AG04449 (cell line): Measurements from ENCODE around the gene SFXN1.

Experiments
- CTCF ChIA-PET: fragments of 350-600 bp; formaldehyde crosslinking; extraction: SDS; loops from one replicate; lab custom pipeline; 2021; ENCODE audit warnings: antibody characterized with exemption; lab: Yijun Ruan, JAX
- POLR2A ChIA-PET: fragments of 400-600, 350-600 bp; formaldehyde crosslinking; extraction: SDS; loops from one replicate; lab custom pipeline; 2020; ENCODE audit warnings: antibody characterized with exemption, inconsistent platforms; lab: Yijun Ruan, JAX
- DNase-seq: peaks from one replicate; pipeline ENCODE4 v3.0.0-alpha.2; 2010; ENCODE audit warnings: low read depth, low spot score
- H3K4me3 ChIP-seq: 2 replicates; pipeline ENCODE4 v1.5.1; 2011; ENCODE audit warnings: low read depth, mild to moderate bottlenecking, control low read depth, low read length
- CTCF ChIP-seq: IDR thresholded peaks from one replicate; pipeline ENCODE4 v1.5.1; 2011; ENCODE audit warnings: mild to moderate bottlenecking, moderate library complexity, low read length, control low read depth, inconsistent platforms; ENCODE audit not compliant: insufficient read depth; ENCODE audit errors: missing control alignments

Gene SFXN1

DNA sequence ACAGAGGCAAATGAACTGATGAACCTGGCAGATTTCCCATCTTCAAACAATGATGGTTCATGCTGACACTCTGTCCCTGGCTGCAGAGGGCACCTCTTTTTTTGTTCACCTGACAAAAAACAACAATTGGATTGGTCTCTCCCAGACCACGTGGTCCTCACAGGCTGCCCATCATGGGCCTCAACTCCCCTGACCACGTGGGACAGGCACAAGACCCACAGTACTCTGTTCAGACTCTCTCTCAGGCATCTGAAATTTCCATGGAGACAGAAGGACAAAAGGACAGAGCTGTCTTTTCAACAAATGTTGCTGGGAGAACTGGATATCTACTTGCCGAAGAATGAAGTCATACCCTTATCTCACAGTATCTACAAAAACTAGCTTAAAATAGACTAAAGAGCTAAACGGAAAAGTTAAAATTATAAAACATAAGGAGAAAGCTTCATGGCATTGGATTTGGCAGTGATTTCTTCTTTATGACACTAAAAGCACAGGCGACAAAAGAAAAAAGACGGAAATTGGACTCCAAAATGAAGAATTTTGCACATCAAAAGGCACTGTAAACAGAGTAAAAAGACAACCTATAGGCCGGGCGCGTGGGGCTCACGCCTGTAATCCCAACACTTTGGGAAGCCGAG lies 22.1 kb upstream of the SFXN1 start:
- no peak for DNase-seq
- ChIA-PET POLR2A (no interaction called here), CTCF (no interaction called here)
- no peak for TF ChIP-seq CTCF
- no peak overlapping the region for H3K4me3 ChIP-seq

GRCh38 chr5:175457466-175457865 lies 20.9 kb upstream of the SFXN1 start:
- POLR2A ChIA-PET = no interaction called here
- CTCF ChIA-PET = interaction anchor here (1.4 kb wide), 1 partner anchor 9 kb away, joined by 3 read pairs; no protein-coding TSS in a partner anchor
- TF ChIP-seq CTCF = no peak
- no peak for DNase-seq
- no peak overlapping the region for H3K4me3 ChIP-seq

GRCh38 chr5:175460126-175460525 lies 18.2 kb upstream of the SFXN1 start:
- POLR2A ChIA-PET = interaction anchor here (0.6 kb wide), 1 partner anchor 18 kb away, joined by 3 read pairs; the partner anchor contains the start of gene SFXN1
- no peak for DNase-seq

DNA sequence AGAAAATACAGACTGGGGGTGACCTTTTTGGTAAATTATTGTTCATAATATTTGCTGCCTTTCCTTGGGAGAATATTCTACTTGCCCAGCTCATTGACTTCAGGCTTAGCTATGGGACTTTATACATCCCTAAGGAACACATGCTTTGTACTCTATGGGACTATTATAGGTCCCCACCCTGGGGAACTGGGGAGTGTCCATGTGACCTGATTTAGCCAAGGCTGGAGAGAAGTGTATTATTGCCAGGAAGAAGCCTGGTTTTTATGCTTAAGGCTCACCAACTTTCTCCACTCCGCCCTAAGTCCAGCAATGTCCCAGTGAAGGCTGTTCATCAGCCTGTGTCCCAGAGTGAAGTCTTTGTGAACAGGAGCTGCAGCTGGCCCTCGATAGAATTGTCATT lies 17.8 kb upstream of the SFXN1 start:
- CTCF ChIA-PET = interaction anchor here (0.7 to 1.4 kb wide), 3 partner anchors 18 to 509 kb away, joined by 3 to 5 read pairs (median 4); partner anchors contain the start of gene SFXN1
- POLR2A ChIA-PET = interaction anchor here (0.6 kb wide), 1 partner anchor 18 kb away, joined by 3 read pairs; the partner anchor contains the start of gene SFXN1
- DNase-seq = no peak
- TF ChIP-seq CTCF = no peak
- no peak overlapping the region for H3K4me3 ChIP-seq

More at GRCh38 chr5:175460126-175460525, 18.2 kb upstream of the SFXN1 start:
- CTCF ChIA-PET = interaction anchor here (0.7 to 1.4 kb wide), 3 partner anchors 18 to 509 kb away, joined by 3 to 5 read pairs (median 4); partner anchors contain the start of gene SFXN1
- TF ChIP-seq CTCF = peak; percentile 35
- no peak overlapping the region for H3K4me3 ChIP-seq

GRCh38 chr5:175461370-175461769 lies 17.0 kb upstream of the SFXN1 start:
- no peak for DNase-seq

More at GRCh38 chr5:175461370-175461769, 17.0 kb upstream of the SFXN1 start:
- ChIA-PET CTCF (interaction anchor here (1.4 kb wide), 1 partner anchor 508 kb away, joined by 5 read pairs; no protein-coding TSS in a partner anchor), POLR2A (no interaction called here)
- no peak overlapping the region for H3K4me3 ChIP-seq
- no peak for TF ChIP-seq CTCF
